BJ (cell line): ENCODE results near the gene ZNF410. TPM values are rescaled to one million over a fixed set of nuclear protein-coding genes. Genes with fewer than 3 reads are reported as not detected.
"Not testable (repeated sequence)": the region's sequence is repeated elsewhere in the genome, so short reads cannot be mapped to it uniquely, and the experiment has no call there.

ENCODE experiments used
- CTCF ChIA-PET: fragments of 350-600 bp; formaldehyde crosslinking; extraction: SDS; loops from one replicate; lab custom pipeline; 2021; ENCODE audit warnings: antibody characterized with exemption, inconsistent platforms; lab: Yijun Ruan, JAX
- POLR2A ChIA-PET: fragments of 300-600 bp; sonication (Branson Sonifier 250); formaldehyde crosslinking; extraction: SDS; loops from one replicate; lab custom pipeline; 2021; ENCODE audit warnings: antibody characterized with exemption; lab: Charles Lee
- DNase-seq: peaks from one replicate; pipeline ENCODE4 v3.0.0-alpha.2; 2011; ENCODE audit warnings: low read depth
- H3K27me3 ChIP-seq: 2 replicates; pipeline ENCODE4 v1.6.0; 2011; ENCODE audit warnings: low read length; ENCODE audit not compliant: control insufficient read depth, insufficient read depth
- H3K36me3 ChIP-seq: 2 replicates; pipeline ENCODE4 v1.5.1; 2011; ENCODE audit warnings: low read length; ENCODE audit not compliant: control insufficient read depth, insufficient read depth
- H3K4me3 ChIP-seq: 2 replicates; pipeline ENCODE4 v1.5.1; 2011; ENCODE audit warnings: low read depth, mild to moderate bottlenecking, control low read depth, low read length
- polyA plus RNA-seq: library from polyadenylated mRNA; depleted of rRNA; stranded (reverse); fragments of >200 nt; gene quantifications from 2 replicates; pipeline ENCODE4 v1.2.3, GENCODE V29; 2011
- TF ChIP-seq, protein P1 (sequence below): IDR thresholded peaks from 2 replicates; pipeline ENCODE4 v1.5.1; 2011; ENCODE audit warnings: low read depth, mild to moderate bottlenecking, control low read depth, inconsistent platforms, low read length, moderate library complexity; ENCODE audit not compliant: insufficient read depth

ZNF410 gene
- polyA plus RNA-seq, 1 experiment = 44.8 TPM

DNA sequence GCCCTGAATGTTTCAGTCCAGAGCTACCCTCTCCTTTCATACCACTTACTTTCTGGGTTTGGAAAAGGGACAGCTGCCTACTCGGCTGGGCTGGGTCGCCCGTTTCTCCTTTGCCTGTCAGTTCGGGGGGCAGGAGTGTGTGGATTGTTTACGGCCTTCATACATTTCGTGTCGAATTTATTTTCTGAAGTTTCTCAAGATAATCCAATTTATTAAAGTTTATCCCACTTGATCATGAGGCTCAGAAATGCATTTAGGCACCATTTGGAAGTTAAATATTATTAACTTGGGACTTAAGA lies 608 bp downstream of the ZNF410 start:
- peak overlapping the region; percentile 88 for H3K4me3 ChIP-seq
- CTCF ChIA-PET = interaction anchor here (1.5 kb wide), 1 partner anchor 8 kb away, joined by 4 read pairs; no protein-coding TSS in a partner anchor
- POLR2A ChIA-PET = no interaction called here

DNA sequence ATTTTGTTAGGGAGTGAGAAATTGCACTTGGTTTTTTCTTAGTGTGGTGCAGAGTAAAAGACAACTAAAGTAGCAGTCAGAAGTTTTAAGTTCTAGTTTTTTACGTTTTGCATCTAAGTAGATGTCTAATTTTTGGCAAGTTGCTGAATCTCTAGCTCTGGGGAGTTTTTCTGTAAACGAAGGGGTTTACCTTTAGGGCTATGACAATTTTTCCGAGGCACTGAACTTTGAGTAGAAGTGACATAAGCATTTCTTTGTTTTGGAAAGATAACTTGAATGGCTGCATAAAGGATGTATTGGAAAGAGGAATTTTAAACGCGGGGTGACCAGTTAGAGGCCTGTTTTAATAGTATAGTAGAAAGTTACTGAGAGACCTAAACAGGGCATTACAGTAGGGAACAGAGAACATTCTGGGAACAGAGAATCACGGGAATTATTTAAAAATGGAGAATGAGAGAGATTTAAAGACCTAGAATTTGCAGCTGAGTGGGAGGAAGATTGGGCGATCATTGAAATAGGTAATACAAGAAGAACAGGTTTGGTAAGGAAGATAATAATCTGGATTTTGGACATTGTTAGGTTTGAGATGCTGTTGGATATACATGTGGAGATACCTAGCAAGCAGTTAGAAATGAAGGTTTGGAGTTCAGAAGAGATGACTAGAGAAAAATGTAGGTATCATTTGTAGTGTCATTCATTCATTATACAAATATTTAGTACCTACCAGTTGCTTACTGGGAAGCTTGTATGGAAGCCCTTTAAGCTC lies 1.2 kb downstream of the ZNF410 start:
- TF ChIP-seq, protein P1, sequence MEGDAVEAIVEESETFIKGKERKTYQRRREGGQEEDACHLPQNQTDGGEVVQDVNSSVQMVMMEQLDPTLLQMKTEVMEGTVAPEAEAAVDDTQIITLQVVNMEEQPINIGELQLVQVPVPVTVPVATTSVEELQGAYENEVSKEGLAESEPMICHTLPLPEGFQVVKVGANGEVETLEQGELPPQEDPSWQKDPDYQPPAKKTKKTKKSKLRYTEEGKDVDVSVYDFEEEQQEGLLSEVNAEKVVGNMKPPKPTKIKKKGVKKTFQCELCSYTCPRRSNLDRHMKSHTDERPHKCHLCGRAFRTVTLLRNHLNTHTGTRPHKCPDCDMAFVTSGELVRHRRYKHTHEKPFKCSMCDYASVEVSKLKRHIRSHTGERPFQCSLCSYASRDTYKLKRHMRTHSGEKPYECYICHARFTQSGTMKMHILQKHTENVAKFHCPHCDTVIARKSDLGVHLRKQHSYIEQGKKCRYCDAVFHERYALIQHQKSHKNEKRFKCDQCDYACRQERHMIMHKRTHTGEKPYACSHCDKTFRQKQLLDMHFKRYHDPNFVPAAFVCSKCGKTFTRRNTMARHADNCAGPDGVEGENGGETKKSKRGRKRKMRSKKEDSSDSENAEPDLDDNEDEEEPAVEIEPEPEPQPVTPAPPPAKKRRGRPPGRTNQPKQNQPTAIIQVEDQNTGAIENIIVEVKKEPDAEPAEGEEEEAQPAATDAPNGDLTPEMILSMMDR = no peak
- POLR2A ChIA-PET = no interaction called here
- no peaks in the 10 kb centered on the region for H3K36me3 ChIP-seq
- DNase-seq = no peak
- CTCF ChIA-PET = interaction anchor here (1.5 kb wide), 1 partner anchor 8 kb away, joined by 4 read pairs; no protein-coding TSS in a partner anchor
- H3K27me3 ChIP-seq = no peaks in the 10 kb centered on the region
- H3K4me3 ChIP-seq = peak overlapping the region; percentile 88

More for the DNA sequence above, 608 bp downstream of the ZNF410 start:
- TF ChIP-seq, protein P1 = no peak
- H3K27me3 ChIP-seq = no peaks in the 10 kb centered on the region
- DNase-seq = no peak
- H3K36me3 ChIP-seq = no peaks in the 10 kb centered on the region

DNA sequence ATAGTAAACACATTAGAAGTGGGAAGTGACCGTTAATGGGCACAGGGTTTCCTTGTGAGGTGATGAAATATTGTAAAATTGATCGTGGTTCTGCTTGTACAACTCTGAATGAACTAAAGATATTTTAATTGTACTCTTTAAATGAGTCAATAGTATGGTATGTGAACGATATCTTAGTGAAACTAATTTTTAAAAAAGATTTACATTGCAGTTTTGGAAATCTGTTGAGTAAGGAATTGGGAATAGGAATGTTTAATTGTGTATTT lies 1.7 kb downstream of the ZNF410 start:
- no peak for DNase-seq
- ChIA-PET CTCF (no interaction called here), POLR2A (no interaction called here)
- TF ChIP-seq, protein P1 = no peak
- H3K4me3 ChIP-seq = peak overlapping the region; percentile 88
- H3K36me3 ChIP-seq = no peaks in the 10 kb centered on the region
- no peaks in the 10 kb centered on the region for H3K27me3 ChIP-seq

DNA sequence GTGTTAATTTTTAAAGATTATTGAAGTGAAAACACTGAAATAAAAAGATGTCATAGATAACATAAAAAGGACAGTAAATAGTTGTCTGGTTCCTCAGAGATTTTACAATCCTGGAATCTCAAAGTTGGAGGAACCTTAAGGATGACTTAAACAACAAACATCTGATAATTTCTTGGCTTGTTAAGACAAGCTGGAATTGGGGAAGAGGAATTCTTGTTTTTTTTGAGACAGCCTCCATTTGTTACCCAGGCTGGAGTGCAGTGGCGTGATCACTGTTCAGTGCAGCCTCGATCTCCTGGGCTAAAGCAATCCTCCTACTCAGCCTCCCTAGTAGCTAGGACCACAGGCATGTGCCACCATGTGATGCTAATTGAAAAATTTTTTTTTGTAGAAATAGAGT lies 2.3 kb downstream of the ZNF410 start:
- H3K4me3 ChIP-seq = no peak overlapping the region
- TF ChIP-seq, protein P1 = no peak

DNA sequence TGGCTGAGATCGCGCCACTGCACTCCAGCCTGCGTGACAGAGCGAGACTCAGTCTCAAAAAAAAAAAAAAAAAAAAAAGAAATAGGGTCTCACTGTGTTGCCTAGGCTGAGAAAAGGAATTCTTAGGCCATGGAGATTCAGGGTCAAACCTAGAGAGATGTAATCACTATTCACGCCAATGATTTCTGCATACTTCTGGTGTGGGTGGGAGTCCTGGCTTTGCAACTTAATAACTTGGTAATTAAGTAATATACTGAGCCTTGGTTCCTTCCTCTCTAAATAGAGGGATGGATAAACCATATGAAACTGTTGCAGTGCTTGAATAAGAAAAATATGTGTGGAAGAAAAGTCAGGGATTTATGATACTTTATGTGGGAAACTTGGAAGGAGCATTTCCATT lies 2.7 kb downstream of the ZNF410 start:
- no peak for DNase-seq
- no peaks in the 10 kb centered on the region for H3K27me3 ChIP-seq
- ChIA-PET CTCF (no interaction called here), POLR2A (no interaction called here)
- TF ChIP-seq, protein P1 = no peak
- peaks cover 4% of the 10 kb centered on the region for H3K36me3 ChIP-seq
- H3K4me3 ChIP-seq = no peak overlapping the region

More for the DNA sequence above, 2.3 kb downstream of the ZNF410 start:
- peaks cover under 1% of the 10 kb centered on the region for H3K36me3 ChIP-seq
- H3K27me3 ChIP-seq = no peaks in the 10 kb centered on the region
- CTCF ChIA-PET = no interaction called here
- POLR2A ChIA-PET = no interaction called here
- peak; percentile 70 for DNase-seq

DNA sequence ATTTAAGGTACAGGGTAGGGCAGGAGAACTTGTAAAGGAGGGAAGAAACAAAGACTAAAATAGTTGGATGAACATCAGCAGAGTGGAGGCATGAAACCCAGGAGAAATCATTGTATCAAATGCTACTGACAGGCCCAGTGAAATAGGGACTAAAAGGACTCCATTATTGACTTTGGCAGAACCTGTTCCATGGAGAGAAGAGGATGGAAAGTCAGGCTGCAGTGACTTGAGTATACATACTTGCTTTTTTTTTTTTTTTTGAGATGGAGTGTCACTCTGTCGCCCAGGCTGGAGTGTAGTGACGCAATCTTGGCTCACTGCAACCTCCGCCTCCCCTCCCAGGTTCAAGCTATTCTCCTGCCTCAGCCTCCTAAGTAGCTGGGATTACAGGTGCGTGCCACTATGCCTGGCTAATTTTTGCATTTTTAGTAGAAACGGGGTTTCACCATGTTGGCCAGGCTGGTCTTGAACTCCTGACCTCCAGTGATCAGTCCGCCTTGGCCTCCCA lies 7.6 kb downstream of the ZNF410 start:
- DNase-seq, CTCF ChIA-PET, H3K4me3 ChIP-seq, H3K27me3 ChIP-seq, POLR2A ChIA-PET: not testable (repeated sequence)
- H3K36me3 ChIP-seq = peaks cover 19% of the 10 kb centered on the region
